NB4 (cell line): ENCODE measurements around the gene KIF17.
A peak's percentile ranks its signal among the peaks of the same experiment; 100 is the strongest.

Experiments used
- CTCF ChIP-seq: IDR thresholded peaks from one replicate; pipeline ENCODE4 v1.5.1; 2012; ENCODE audit warnings: low read depth, low read length
- POLR2A ChIP-seq: IDR thresholded peaks from 2 replicates; pipeline ENCODE4 v1.6.1; 2011; ENCODE audit warnings: mild to moderate bottlenecking; ENCODE audit not compliant: insufficient read length; ENCODE audit errors: extremely low read depth

- TF ChIP-seq CTCF = peak; percentile 20
- TF ChIP-seq POLR2A = peak; percentile 62
These were observed 56.3 kb downstream of the KIF17 start, which contains the start of gene DDOST for GRCh38 chr1:20661207-20662109.
